Endometrium (tissue), 2 donors: ENCODE measurements around the gene SLC30A10.
"Not testable (repeated sequence)": the region's sequence is repeated elsewhere in the genome, so short reads cannot be mapped to it uniquely, and the experiment has no call there.

Source experiments
- FAIRE-seq: peaks from 2 replicates; lab custom pipeline; 2012; peaks lifted over from hg19 to GRCh38; lab: Jason Lieb, UNC
- donor health status: control.
- donor health status: control.

Gene SLC30A10

DNA sequence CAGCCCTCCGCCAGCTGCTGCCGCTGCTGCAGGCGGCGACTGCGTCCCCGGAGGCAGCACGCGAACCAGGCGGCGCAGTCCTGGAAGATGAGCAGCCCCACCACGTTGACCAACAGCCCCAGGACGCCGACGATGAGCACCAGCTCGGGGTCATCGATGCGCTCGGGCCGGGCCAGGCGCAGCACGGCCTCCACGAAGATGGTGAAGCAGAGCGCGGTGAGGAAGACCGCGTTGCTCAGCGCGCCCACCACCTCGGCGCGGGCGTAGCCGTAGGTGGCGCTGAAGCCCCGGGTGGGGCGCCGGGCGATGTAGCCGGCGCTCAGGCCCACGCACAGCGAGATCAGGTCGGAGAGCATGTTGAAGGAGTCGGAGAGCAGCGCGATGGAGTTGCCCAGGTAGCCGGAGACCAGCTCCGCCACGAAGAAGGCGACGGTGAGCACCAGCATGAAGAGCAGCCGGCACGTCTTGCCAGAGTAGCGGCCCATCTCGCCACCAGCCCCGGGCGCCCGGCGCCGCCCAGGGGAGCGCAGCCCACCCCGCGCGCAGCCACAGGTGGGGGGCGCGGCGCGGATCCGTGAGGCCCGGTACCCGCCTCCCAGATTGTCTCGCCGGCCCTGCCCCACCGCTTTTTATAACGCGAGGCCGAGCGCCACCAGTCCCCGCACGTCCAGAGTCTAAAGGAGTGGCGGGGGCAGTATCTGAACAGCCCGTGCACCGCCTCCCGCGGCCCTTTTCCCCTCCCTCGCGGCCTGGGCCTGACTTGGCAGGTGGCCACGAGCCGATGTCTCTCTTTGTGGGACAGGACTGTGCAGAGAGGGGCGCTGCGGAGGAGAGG lies at the start of gene SLC30A10:
TSS of gene SLC30A10 (minus strand) at position 602 of the 835 bp plus-strand sequence. CDS start at position 485, 117 bp downstream.
- no peak for FAIRE-seq

DNA sequence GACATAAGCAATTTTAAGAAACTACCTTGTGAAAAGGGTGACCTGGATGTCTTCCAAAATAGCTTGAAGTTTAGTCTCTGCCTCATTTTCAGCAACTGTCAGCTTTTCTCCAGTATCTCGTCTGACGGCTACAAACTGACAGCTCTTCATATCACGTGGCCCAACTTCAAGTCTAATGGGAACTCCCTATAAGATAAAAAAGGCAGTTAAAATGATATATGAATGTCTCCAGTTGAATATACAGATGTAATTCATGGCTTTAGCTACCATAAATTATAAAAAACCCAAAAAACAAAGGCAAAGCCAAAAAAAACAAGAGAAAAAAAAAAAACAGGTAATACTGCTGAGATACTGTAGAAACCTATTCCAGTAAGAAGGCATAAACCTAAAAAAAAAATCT lies 44.9 kb upstream of the SLC30A10 start:
- no peak for FAIRE-seq

DNA sequence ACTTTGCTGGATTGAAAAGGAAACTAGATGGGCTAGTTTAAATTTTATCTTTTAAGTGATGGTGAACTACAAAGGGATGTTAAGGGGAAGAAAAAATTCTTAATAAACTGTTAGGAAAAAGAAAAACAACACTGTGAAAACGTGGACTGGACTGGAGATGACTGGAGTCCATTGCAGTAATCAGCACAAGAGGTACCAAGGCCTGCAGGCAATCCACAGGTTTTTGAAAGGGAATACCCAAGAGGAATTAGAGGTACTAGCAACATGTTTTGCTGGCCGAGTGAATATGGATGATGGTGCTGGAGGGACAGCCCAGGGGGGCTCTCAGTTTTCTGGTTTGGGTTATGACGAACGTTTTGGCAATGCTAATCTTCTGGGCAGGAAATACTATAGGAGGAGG lies 39.0 kb upstream of the SLC30A10 start:
- no peak for FAIRE-seq

DNA sequence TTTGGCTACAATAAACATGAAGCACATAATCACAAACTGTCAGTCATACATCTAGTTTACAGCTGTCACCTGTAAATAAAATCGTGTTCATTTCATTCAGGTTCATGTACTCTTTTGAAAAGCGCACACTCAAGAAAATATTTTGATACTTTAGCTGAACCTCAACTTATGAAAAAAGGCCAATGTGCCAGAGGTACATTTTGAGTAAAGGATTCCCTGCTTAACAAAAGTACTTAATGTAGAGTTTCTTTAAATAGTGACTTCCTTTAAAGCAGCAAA lies 37.7 kb upstream of the SLC30A10 start:
- no peak for FAIRE-seq

DNA sequence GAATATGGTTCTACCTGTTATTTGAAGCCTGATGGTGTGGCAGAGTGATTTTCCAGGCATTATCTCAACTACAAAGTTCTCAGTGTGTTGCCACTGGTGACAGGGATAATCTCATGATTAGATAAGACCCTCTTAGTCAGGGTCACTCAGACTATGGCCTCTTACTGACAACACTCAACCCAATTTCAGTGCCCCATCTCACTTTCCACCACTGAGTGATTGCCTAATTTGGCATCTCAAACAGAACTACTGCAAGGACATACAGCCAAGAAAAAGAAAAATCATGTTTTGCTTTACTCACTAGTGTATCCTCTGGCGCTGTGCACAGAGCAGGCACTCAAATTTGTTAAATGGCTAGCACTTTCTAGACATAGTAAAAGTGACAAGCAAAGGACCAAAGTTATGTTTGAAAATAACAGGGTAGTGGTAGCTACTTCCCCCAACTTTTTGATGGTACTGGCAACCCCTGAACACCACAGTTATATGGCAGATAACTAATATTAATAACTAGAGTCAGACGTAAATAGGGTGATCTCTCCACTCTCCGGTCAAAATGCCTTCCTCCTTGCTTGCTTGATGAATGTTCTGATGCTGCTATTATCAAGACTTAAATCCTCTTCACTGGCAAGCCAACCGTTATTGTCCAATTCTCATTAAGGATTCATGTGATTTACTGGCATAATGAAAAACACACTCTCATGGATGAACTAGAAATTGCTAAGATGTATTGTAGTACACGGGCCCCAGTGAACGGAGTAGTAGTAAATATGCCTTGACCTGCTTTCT lies 37.1 kb upstream of the SLC30A10 start:
- no peak for FAIRE-seq

DNA sequence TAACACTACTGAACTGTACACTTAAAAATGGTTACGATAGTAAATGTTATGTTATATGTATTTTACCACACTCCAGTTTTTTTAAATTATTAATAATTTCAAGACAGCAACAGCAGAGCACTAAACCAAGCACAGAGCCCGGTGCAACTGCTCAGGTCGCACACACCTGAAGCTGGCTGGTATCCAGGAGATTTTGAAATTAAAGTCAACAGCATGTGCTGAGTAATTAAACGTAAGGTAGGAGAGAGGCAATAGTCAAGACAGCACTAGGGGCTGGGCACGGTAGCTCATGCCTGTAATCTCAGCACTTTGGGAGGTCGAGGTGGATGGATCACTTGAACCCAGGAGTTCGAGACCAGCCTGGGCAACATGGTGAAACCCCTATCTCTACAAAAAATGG lies 35.1 kb upstream of the SLC30A10 start:
- FAIRE-seq, result no peak

DNA sequence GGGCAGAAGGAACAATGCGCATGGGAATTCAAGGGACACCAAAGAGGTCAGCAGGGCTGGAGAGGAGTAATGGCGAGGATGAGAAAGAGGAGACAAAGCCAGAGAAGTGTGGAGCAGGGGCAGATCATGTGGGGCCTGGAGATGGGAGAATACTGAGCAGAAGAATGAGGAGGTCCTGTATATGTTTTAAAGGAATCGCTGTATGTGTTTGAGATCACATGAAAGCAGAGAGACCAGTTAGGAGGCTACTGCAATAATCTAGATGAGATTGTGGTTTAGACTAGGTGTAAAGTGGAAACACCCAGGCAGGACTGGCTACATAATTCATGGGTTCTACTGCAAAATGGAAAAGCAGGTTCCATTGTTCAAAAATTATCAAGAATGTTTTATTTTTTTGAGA lies 33.3 kb upstream of the SLC30A10 start:
- FAIRE-seq, result no peak

DNA sequence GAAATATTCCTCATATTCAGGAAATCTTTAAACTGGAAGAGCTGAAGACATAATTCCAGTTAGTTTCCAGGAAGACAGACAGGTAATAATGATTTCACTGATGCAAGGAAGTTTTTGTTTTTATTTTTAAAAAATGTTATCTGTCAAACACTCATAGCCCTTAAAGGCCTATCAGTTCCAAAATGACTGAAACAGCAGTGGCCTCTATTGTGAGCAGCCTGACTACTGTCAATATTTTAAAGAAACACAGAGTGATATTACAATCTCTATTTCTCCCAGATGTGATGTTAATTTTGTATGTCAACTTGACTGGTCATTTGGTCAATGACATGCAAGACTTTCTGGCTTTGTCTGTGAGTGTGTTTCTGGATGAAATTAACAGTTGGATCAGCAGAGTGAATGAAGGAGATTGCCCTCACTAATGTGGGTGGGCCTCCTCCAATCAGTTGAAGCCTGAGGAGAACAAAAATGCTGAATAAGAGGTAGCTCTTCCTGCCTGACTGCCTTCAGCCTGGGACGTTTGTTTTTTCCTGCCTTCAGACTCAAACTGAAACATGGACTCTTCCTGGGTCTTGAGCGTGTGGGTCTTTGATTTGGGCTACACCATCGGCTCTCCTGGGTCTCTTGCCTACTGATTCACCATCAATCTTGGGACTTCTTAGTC lies 31.3 kb upstream of the SLC30A10 start:
- no peak for FAIRE-seq

DNA sequence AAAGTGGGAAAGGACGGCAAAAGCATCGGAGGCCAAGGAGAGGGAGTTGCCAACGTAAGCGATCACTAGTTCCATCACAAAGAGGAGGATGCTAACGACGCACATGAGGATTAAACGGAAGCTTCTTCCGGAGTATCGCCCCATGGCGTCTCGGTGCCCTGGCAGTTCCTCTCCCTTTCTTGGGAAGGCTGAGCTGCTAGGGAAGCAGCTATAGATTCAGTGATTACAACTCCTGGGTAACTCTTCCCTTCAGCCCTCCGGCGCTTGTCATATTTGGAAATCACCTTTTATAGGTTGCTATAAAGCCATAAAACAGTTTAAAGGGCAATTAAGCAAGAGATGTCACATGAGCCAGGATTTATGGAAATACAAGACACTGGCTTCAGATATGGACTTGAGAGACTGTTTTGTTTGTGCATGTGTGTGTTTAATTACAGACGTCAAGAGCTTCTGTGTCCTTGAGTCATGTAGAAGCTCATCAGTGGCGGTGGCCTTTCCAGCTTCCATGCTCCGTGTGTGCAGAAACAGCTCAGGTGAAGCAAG lies 30.6 kb upstream of the SLC30A10 start:
- no peak for FAIRE-seq

DNA sequence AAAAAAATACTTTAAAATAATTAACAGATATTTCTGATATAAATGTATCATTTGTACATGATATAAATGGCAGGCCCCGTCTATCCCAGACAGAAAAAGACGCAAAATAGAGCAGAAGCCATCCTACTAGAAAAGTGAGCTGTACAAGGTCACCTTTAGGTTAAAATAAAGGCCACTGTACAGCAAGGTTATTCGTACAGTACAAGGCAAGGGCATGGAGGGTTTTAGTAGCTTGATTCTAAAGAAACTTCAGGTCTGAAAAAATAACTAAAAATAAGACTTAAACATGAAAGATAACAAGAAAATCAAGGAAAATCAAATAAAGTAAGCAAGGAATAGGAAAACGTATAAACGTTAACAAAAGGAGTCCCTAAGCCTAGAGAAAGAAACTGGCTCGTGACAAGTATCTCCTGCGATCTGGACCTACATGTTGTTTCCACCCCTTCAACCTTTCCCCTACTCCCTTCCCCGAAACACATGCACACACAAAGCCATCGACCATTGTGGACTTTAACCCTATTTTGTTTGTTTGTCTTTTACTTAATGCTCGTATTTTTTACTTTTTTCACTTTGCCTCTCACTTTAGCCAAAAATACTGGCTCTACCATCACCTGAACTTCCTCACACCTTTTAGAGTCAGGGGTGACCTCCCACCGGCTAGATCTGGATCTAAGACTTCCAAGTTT lies 26.5 kb upstream of the SLC30A10 start:
- no peak for FAIRE-seq

DNA sequence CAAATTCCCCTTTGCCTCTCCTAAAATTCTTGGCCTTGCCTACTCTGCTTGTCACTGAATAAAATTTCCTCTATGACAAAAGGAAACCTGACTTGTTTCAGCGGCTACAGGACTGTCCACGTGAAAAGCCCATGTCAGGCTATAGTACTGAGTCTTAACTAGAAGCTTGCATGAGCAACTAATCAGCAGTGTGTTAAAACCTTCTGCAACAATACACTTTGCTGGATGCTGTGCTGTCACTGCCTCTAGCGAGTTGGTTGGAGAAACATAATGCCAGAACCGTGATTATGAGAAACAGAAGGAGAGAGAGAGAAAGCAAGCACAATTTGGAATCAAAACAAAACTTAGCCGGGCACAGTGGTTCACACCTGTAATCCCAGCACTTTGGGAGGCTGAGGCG lies 25.7 kb upstream of the SLC30A10 start:
- FAIRE-seq, result no peak

DNA sequence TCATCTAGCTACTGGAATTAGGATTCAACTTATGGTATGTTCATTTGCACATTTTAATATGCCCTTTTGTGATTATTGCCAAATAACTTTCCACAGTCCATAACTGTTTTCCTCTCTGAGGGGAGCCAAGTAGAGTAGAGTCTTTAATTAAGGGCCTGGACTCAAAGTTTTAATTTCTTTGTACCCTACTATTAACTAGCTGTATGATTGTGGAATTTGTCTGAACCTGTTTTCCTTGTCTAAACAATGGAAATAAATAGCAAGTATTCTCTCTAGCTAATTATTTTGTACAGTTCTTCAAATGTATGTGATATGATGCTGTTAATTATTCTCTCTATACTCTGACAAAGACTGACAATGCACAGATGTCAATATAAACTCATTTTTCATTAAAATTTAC lies 24.0 kb upstream of the SLC30A10 start:
- no peak for FAIRE-seq

DNA sequence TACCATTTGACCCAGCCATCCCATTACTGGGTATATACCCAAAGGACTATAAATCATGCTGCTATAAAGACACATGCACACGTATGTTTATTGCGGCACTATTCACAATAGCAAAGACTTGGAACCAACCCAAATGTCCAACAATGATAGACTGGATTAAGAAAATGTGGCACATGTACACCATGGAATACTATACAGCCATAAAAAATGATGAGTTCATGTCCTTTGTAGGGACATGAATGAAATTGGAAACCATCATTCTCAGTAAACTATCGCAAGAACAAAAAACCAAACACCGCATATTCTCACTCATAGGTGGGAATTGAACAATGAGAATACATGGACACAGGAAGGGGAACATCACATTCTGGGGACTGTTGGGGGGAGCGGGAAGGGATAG lies 20.9 kb upstream of the SLC30A10 start:
- FAIRE-seq, result not testable (repeated sequence)

DNA sequence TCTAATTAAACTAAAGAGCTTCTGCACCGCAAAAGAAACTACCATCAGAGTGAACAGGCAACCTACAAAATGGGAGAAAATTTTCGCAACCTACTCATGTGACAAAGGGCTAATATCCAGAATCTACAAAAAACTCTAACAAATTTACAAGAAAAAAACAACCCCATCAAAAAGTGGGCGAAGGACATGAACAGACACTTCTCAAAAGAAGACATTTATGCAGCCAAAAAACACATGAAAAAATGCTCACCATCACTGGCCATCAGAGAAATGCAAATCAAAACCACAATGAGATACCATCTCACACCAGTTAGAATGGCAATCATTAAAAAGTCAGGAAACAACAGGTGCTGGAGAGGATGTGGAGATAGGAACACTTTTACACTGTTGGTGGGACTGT lies 20.4 kb upstream of the SLC30A10 start:
- FAIRE-seq, result not testable (repeated sequence)

DNA sequence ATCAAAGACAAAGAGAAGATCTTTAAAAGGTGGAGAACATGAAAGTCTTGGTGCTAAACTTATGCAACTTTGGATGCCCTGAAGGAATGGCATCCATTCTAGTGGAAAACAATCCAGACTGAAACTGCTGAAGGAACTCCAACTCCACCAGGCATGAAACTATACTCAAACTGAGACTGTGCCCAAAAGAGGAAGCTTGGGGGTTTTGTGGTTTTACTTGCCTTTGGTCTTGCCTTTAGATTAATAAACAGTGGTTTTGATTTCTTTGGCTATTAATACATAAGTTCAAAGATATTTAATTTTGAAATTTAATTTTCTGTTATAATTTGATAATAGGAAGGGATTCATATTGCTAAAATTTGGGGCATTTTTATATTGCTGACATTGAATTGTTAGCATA lies 17.4 kb upstream of the SLC30A10 start:
- FAIRE-seq, result no peak

DNA sequence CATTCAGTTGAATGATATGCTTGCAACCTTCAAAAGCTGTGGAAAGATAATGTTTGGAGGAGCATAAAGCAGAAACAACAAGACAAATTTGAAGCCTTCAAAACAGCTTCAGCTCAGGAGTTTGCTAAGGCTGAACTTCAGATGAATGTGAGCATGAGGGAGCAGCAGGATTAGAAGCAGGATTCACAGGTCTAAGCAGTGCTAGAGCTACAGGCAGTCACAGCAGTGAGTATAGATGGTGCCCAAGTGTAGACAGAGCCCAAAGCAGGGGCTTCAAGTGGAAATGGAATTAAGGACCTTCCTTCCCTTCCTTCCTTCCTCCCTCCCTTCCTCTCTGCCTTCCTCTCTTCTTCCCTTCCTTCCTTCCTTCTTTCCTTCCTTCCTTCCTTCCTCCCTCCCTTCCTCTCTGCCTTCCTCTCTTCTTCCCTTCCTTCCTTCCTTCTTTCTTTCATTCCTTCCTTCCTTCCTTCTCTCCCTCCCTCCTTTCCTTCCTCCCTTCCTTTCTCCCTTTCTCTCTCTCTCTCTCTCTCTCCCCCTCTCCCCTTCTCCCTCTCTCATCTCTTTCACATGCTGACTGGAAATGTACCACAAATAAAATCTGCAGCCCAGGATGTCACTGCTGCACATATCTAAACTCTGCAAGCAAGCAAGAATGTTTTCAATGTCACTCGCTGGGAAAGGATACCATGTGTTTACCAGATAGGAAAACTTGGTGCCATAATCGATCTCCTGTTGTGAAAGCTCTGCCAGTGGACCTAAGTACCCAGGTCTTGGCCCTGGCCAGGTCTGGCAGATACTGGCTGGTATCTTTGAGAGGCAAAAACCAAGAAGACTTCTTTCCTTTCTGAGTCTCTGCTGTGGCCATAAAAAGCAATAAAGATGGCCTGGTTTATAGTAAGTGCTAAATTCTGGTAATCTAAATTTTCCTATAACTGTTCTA lies 13.1 kb upstream of the SLC30A10 start:
- FAIRE-seq, result no peak

DNA sequence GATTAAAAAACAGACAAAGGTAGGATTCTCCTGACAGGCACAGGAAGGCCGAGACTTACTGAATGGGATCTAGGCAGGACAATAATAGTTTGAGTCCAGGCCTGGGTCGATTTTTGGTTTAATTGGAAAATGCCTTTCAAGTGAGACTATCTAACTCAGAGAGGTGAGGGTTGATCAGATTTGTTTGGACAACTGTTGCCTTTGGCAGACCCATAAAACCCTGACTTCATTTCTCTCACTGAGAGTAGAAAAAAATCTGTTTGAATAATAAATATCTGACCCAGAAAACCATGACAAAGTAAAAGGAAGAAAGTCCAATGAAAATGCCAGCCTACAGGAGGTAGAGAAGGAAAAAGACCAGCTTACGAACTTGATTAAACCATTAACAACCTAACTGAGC lies 12.3 kb upstream of the SLC30A10 start:
- FAIRE-seq, result no peak

DNA sequence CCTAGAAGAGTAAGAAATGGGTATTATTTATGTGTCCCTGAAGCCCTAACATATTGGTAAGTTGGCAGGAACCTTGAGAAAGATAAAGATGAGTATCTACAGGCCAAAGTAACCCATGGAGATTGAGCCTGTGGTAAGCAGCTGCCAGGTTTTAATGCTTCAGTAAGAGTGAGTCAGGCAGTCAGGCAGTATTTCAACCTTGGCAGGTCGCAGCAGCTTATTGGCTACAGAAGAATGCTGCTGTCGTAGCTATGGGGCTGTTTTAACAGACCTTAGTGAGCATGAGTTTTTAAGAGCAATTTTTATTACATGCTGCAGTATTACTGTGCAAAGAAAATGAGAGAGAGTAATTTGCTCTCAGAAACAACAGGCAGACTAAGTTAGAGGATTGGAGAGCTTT lies 10.3 kb upstream of the SLC30A10 start:
- FAIRE-seq, result no peak

DNA sequence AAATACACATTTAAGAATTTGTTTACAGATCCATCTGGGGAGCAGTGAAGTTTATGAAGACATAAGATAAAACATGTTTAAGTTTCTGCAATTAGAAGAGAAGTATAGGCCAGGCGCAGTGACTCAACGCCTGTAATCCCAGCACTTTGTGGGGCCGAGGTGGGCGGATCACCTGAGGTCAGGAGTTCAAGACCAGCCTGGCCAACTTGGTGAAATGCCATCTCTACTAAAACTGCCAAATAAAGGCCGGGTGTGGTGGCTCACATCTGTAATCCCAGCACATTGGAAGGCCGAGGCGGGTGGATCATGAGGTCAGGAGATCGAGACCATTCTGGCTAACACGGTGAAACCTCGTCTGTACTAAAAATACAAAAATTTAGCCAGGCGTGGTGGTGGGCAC lies 5.4 kb upstream of the SLC30A10 start:
- FAIRE-seq, result not testable (repeated sequence)

DNA sequence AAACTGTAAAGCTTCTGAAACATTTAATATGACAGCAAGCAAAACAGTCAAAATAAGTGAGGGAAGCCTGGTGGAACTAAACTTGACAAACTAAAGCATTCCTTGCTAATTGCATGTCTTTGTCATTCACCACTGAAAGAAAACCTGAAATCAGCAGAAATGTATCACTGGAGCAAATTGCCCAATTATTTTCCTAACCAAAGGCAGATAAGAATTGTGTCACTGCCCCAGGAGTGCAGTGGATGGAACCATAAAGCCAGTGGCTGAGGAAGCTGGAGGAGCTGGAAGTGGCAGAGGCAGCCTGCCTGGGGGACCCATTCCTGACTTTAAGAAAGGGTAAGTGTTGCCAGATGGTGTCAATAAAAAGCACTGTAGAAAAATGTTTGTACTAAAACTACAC lies 2.7 kb upstream of the SLC30A10 start:
- no peak for FAIRE-seq

DNA sequence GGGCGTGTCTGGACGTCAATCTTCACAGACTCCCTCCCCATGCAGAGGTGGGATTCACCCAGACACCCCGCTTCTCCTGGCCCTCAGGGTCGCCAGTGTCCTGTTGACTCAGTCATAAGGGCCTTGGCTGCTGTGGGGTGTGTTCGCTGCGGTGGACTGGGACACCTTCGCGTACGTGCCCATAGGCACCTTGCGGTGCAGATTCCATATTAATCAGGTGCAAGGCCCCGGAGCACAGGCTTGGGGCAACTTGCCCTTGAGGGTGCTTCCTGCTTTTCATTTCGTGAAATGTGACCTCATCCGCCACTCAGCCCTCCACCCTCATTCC lies 398 bp upstream of the SLC30A10 start:
- no peak for FAIRE-seq
